T-helper 2 cell treated with Interferon-gamma antibody and Interleukin-4, amounts not matched to agents 5 μg/mL and 100 μg/mL, for 36 hours (primary cell): ENCODE measurements around the gene KHDC4.

Experiments used
- DNase-seq: peaks from one replicate; pipeline ENCODE4 v3.0.0; 2021; ENCODE audit warnings: low spot score
- H3K27ac Mint-ChIP-seq: one replicate; pipeline ENCODE4 v1.8.0; 2021; ENCODE audit warnings: mild to moderate bottlenecking, mixed read lengths
- H3K27me3 Mint-ChIP-seq: one replicate; pipeline ENCODE4 v1.8.0; 2021; ENCODE audit warnings: low read depth, mixed read lengths
- H3K36me3 Mint-ChIP-seq: one replicate; pipeline ENCODE4 v1.8.0; 2021; ENCODE audit warnings: low read depth, mixed read lengths
- H3K4me1 Mint-ChIP-seq: one replicate; pipeline ENCODE4 v1.8.0; 2021; ENCODE audit warnings: low read depth, mixed read lengths
- H3K4me3 Mint-ChIP-seq: one replicate; pipeline ENCODE4 v1.8.0; 2022; ENCODE audit warnings: mild to moderate bottlenecking, moderate library complexity, mixed read lengths
- H3K9me3 Mint-ChIP-seq: one replicate; pipeline ENCODE4 v1.8.0; 2021; ENCODE audit warnings: mixed read lengths

The KHDC4 gene

DNA sequence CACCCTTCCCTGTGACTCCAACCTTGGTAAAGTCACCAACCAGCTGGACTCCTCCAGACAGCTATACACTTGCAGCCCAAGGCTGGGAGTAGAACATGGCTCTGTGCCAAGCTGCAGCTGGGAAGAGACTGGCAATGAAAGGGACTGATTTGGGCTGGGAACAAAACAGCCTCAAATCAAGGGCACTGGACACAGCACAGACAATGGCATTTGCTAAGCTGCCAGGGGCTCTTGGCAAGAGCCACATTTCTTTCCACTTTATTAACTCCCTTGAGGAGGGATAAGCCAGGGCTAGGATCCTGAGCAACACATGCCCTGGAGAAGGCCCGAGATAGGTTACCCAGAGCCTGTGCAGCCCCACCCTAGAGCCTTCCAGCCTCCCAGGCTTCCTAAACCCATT is 62.8 kb downstream of the KHDC4 start:
- H3K4me3 Mint-ChIP-seq = no peak overlapping the region
- peaks cover 1% of the 10 kb centered on the region for H3K4me1 Mint-ChIP-seq
- H3K27me3 Mint-ChIP-seq = no peaks in the 10 kb centered on the region
- peaks cover 2% of the 10 kb centered on the region for H3K36me3 Mint-ChIP-seq
- no peak for DNase-seq
- H3K9me3 Mint-ChIP-seq = no peaks in the 10 kb centered on the region
- no peak overlapping the region for H3K27ac Mint-ChIP-seq

DNA sequence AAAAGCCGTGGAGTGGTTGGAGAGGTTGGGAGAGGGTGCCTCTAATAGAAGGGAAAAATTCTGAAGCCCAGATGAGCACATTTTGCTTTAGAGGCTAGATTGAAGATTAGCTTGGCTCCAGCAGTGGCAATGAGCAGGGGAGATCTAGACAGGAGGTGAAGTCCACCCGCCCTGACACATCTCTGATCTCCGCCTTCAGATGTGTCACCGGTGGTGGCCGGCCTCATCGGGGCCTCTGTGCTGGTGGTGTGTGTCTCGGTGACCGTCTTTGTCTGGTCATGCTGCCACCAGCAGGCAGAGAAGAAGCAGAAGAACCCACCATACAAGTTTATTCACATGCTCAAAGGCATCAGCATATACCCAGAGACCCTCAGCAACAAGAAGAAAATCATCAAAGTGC is 66.4 kb downstream of the KHDC4 start:
- Mint-ChIP-seq H3K27ac (no peak overlapping the region), H3K27me3 (no peaks in the 10 kb centered on the region), H3K9me3 (no peaks in the 10 kb centered on the region), H3K36me3 (no peaks in the 10 kb centered on the region), H3K4me3 (no peak overlapping the region), H3K4me1 (peaks cover 1% of the 10 kb centered on the region)
- no peak for DNase-seq

DNA sequence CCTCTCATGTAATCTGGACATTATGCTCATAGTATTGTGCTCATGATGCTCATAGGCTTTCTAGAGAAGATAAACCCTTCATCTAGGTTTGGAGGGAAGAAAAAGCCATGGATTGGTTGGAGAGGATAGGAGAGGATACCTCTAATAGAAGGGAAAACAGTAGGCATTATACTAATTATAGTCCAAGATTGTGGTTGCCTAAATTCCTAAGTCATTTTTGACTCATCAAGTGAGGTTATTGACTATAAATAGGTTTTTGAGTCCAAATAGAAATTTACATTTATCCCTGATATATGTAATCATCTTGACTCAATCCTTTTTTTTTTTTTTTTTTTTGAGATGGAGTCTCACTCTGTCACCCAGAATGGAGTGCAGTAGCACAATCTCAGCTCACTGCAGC is 69.8 kb downstream of the KHDC4 start:
- no peaks in the 10 kb centered on the region for H3K27me3 Mint-ChIP-seq
- H3K9me3 Mint-ChIP-seq = no peaks in the 10 kb centered on the region
- no peak overlapping the region for H3K27ac Mint-ChIP-seq
- peaks cover 2% of the 10 kb centered on the region for H3K36me3 Mint-ChIP-seq
- no peak for DNase-seq
- H3K4me3 Mint-ChIP-seq = no peak overlapping the region
- peaks cover 18% of the 10 kb centered on the region for H3K4me1 Mint-ChIP-seq
